Activated T-helper 17 cell treated with anti-CD3 and anti-CD28 coated beads, Interleukin-2, amount 50 U/mL, for 72 hours (primary cell): ENCODE results near the gene TLE1. TPM values are rescaled to one million over a fixed set of nuclear protein-coding genes. Genes with fewer than 3 reads are reported as not detected.

ENCODE experiments used
- ATAC-seq: fragments of 150-1000 bp; cut with Tn5 transposase; replicated peaks from 2 replicates; pipeline ENCODE4 v1.10.0; 2021; ENCODE audit warnings: mild to moderate bottlenecking, moderate library complexity
- H3K27ac Mint-ChIP-seq: one replicate; pipeline ENCODE4 v1.8.0; 2022; ENCODE audit warnings: mixed read lengths
- H3K27me3 Mint-ChIP-seq: one replicate; pipeline ENCODE4 v1.8.0; 2022; ENCODE audit warnings: mixed read lengths
- H3K36me3 Mint-ChIP-seq: one replicate; pipeline ENCODE4 v1.8.0; 2022; ENCODE audit warnings: low read depth, mild to moderate bottlenecking, mixed read lengths
- H3K4me1 Mint-ChIP-seq: one replicate; pipeline ENCODE4 v1.8.0; 2022; ENCODE audit warnings: mixed read lengths
- H3K4me3 Mint-ChIP-seq: one replicate; pipeline ENCODE4 v1.8.0; 2022; ENCODE audit warnings: mild to moderate bottlenecking, mixed read lengths
- H3K9me3 Mint-ChIP-seq: one replicate; pipeline ENCODE4 v1.8.0; 2022; ENCODE audit warnings: mixed read lengths
- total RNA-seq, 2 donors: library from RNA; stranded (reverse); gene quantifications; one replicate each; pipeline ENCODE4 v1.2.3, GENCODE V29; 2022

TLE1 gene
- total RNA-seq, 2 donors from 2014 or later = 0.13 to 0.97 TPM

DNA sequence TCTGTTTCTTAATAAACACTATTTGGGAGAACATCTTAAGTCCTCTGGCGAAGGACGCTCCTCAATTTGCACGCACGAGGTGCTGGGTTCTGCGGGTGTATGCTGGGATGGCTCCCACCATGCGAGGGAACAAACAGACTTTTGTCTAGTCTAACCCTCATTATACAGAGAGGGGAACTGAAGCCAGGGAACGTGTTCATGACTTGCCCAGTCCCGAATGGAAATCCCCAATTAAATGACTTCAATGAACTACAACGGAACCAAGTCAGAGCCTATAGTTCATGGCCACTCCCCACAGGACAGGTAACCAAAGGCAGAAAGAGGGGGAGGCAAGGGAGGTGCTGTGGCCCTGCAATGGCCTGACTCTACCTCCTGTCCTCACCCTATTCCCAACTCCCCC is 9.3 kb downstream of the TLE1 start:
- Mint-ChIP-seq H3K4me3 (no peak overlapping the region), H3K27ac (no peak overlapping the region), H3K27me3 (peaks cover 17% of the 10 kb centered on the region), H3K4me1 (no peaks in the 10 kb centered on the region), H3K36me3 (no peaks in the 10 kb centered on the region), H3K9me3 (peaks cover 3% of the 10 kb centered on the region)
- no peak for ATAC-seq

DNA sequence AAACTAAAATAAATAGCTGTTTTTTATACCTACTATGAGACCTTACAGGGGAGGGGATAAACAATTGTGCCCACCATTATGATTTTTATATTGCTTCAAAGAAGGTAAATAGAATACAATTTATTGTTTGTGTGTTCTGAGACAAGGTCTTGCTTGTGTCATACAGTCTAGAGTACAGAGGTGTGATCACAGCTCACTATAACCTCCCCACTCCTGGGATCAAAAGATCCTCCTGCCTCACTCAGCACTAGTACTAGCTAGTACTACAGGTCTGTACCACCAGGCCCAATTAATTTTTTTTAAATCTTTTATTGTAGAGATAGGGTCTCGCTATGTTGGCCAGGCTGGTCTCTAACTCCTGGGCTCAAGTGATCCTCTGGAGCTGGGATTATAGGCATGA is 11.3 kb downstream of the TLE1 start:
- no peaks in the 10 kb centered on the region for H3K4me1 Mint-ChIP-seq
- H3K27me3 Mint-ChIP-seq = peaks cover 17% of the 10 kb centered on the region
- no peak for ATAC-seq
- no peak overlapping the region for H3K27ac Mint-ChIP-seq
- no peaks in the 10 kb centered on the region for H3K36me3 Mint-ChIP-seq
- no peak overlapping the region for H3K4me3 Mint-ChIP-seq
- H3K9me3 Mint-ChIP-seq = peaks cover 3% of the 10 kb centered on the region

DNA sequence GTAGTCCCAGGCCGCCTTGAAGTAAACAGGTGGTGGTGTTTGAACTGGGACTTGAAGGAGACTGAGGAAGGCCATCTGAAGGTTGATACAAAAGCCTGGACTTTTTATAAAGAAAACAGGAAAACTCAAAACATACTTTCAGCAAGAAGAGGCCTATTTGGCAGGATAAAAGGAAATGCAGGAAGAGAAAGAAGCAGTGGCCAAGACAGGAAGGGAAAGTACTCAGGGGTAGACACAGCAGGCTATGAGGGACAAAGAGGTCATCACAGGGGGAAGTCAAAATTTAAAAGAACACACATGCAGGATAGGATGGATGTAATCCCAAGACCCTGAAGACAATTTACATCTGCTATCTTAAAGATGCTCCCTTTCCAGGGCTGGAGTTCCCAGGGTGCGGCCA is 13.0 kb downstream of the TLE1 start:
- no peaks in the 10 kb centered on the region for H3K36me3 Mint-ChIP-seq
- no peaks in the 10 kb centered on the region for H3K4me1 Mint-ChIP-seq
- H3K9me3 Mint-ChIP-seq = peaks cover 3% of the 10 kb centered on the region
- H3K27ac Mint-ChIP-seq = no peak overlapping the region
- peaks cover 14% of the 10 kb centered on the region for H3K27me3 Mint-ChIP-seq
- no peak for ATAC-seq
- no peak overlapping the region for H3K4me3 Mint-ChIP-seq

DNA sequence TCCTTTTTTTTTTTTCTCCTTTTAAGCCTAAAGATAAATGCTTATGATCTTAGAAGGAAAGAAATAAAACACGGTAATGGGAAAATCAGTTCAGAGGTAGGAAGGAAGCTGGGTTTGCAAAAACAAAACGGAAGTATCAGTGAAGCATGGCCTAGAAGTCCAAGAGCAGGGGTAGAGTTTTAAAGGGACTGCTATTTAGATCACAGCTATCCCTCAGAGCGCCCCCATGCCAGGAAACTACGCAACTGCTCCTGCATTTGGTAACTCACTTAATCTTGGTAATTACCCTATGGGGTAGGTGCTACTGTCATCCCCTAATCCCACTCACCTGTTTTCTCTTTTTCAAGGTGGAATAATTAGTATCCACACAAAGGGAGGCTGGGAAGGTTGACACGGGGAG is 16.0 kb downstream of the TLE1 start:
- ATAC-seq = no peak
- peaks cover 3% of the 10 kb centered on the region for H3K9me3 Mint-ChIP-seq
- peaks cover 5% of the 10 kb centered on the region for H3K27me3 Mint-ChIP-seq
- no peaks in the 10 kb centered on the region for H3K36me3 Mint-ChIP-seq
- no peak overlapping the region for H3K27ac Mint-ChIP-seq
- no peaks in the 10 kb centered on the region for H3K4me1 Mint-ChIP-seq
- H3K4me3 Mint-ChIP-seq = no peak overlapping the region

DNA sequence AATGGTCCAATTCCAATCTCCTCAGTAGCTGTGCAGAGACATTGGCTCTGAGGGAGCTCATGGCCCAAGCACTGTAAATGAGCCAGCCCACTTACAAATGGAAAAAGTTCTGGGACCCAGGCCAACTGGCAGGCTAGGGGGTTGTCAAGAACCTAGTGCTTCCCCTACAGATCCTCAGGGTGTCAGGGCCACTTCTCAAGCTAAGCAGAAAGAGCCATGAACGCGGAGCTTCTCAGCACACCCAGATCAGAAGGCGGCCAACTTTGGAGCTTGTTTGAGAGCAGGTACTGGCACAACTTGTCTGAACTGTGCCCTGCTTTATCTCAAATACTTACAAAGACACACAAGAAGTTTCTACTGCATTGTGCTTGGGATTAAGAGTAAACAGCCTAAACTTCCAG is 17.5 kb downstream of the TLE1 start:
- Mint-ChIP-seq H3K9me3 (peaks cover 3% of the 10 kb centered on the region), H3K27ac (no peak overlapping the region), H3K27me3 (peaks cover 5% of the 10 kb centered on the region), H3K36me3 (no peaks in the 10 kb centered on the region), H3K4me3 (no peak overlapping the region), H3K4me1 (no peaks in the 10 kb centered on the region)
- ATAC-seq = no peak

DNA sequence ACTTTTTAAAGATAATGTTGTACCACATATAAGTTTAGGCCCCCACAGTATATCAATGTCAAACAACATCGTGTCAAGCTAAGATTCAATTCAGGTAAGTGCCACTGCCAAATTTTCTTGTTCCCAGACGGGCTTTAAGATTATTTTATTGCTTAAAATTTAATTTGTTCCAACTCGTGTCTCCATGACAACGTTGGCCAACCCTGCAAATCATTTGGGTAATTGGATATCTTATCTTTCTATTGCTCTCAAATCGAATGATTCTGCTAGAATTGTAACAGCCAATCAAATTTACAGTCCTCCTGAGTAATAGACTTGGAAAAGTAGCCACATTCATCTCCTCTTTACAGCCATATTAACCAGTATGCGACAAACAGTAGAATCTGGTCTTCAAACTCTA is 19.5 kb downstream of the TLE1 start:
- Mint-ChIP-seq H3K27me3 (no peaks in the 10 kb centered on the region), H3K27ac (no peak overlapping the region), H3K9me3 (no peaks in the 10 kb centered on the region), H3K4me1 (no peaks in the 10 kb centered on the region), H3K4me3 (no peak overlapping the region), H3K36me3 (no peaks in the 10 kb centered on the region)
- ATAC-seq = no peak

DNA sequence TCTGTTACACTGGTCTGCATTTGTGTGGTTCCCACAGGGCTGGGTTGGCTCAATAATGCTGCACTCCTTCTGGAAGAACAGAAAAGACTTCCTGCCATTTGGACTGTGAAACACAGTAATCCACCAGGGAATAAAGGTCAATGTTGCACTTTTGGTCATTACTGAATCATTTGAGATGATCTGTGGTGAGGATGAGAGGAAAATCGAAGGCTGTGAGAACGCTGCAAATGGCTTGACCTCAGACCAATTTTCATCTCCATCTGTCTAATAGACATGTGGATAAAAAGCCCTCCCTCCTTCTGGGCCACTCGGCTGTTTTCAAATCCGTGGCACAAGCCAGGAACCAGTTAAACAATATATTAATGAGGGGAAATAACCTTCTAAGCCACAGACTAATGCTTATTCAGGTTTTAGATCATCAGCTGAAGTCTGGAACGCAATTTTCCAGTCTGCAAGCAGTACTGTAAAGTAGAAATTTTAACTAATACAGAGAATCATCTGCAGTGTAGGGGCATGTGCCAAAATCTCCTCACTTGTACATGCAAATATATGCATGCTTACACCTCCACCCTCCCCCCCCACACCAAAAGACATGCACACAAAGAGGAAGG is 20.2 kb downstream of the TLE1 start:
- Mint-ChIP-seq H3K27ac (no peak overlapping the region), H3K9me3 (no peaks in the 10 kb centered on the region), H3K36me3 (no peaks in the 10 kb centered on the region), H3K4me1 (no peaks in the 10 kb centered on the region), H3K4me3 (no peak overlapping the region), H3K27me3 (no peaks in the 10 kb centered on the region)
- ATAC-seq = no peak

DNA sequence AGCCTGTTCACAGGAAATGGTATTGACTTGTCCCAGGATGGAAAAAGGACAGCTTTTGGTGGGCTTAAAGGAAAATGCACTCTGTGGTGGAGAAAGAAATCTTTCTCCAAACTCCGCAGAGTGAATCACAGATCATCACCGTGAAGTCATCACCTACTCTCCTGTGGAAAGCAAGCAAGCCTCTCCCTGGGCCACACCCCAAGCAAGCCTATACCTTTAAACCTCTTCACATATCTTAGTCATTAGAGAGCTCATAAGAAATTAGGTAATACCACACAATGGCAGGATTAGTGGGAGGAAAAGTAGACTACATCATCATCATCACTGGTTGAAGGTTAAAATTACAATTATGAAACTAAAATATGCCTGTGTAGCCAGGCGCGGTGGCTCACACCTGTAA is 23.2 kb downstream of the TLE1 start:
- Mint-ChIP-seq H3K36me3 (no peaks in the 10 kb centered on the region), H3K9me3 (no peaks in the 10 kb centered on the region), H3K4me1 (no peaks in the 10 kb centered on the region), H3K27ac (no peak overlapping the region), H3K27me3 (no peaks in the 10 kb centered on the region), H3K4me3 (no peak overlapping the region)
- no peak for ATAC-seq

DNA sequence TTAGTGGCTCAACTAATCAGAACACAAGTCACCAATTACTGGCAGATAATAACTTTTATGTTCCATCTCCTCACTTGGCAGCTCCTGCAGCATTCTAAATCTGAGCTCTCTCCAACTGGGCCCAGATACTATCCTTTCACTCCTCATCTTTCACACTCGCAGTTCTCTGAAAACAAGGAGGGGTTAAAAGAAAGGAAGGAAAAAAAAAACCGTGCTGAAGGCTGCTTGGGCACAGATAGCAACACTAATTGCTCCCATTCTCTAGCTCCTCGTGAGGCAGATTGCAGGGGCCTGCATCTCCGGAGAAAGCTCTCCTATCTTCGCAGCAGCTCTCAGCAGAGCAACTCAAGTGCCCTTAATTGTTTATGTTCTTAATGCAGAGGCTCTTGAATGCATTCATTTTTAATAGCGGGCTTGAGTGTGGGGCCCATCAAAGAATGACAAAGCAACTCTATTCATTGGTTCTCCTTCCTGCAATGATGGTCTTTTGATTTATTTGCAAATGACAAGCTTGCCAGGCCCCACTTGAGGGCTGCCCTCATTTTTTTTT is 23.9 kb downstream of the TLE1 start:
- no peak overlapping the region for H3K4me3 Mint-ChIP-seq
- H3K27me3 Mint-ChIP-seq = no peaks in the 10 kb centered on the region
- ATAC-seq = no peak

DNA sequence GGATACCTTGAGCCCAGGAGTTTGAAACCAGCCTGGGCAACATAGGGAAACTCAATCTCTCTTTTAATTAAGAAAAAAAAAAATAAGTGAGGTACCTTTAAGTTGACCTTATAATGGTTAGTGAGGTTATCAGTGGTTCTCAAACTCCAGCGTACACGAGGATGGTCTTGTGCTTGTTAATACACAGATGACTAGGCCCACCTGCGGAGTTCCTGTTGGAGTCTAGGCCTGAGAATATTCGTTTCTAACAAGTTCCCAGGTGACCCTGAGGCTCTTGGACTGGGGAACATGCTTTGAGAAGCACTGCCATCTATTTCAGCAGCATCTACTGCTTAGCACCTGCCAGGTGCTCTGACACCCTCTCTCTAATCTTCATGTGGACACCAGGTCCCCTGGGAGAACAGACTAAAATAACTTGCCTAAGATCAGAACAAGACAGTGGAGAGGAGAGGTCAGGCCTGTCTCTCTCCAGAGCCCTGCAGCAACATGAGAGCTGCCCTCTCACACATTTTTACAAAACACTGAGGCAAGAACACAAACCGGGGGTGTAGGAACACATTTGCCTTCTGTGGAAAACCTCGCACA is 24.6 kb downstream of the TLE1 start:
- no peaks in the 10 kb centered on the region for H3K9me3 Mint-ChIP-seq
- ATAC-seq = no peak
- H3K4me1 Mint-ChIP-seq = no peaks in the 10 kb centered on the region
- H3K27me3 Mint-ChIP-seq = no peaks in the 10 kb centered on the region
- no peaks in the 10 kb centered on the region for H3K36me3 Mint-ChIP-seq
- no peak overlapping the region for H3K27ac Mint-ChIP-seq
- no peak overlapping the region for H3K4me3 Mint-ChIP-seq

More for the DNA sequence above, 23.9 kb downstream of the TLE1 start:
- Mint-ChIP-seq H3K9me3 (no peaks in the 10 kb centered on the region), H3K36me3 (no peaks in the 10 kb centered on the region), H3K27ac (no peak overlapping the region), H3K4me1 (no peaks in the 10 kb centered on the region)

DNA sequence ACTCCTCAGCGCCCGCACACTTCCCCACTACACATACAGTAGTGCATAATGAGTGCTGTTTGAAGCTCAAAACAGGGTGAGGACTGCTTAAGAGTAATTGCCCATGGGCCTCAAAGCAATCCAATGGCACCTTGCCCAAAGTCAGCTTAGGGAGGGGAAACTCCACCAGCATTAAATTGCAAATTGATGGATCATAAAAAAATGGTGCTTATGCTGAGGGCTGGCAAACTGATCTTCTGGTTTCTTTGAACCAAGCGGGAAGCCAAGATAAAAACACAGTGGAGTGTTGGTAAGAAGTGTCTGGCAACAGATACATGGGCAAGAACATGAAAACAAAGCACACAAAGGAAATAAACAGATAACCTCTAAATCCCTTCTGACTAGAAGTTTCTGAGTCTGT is 28.0 kb downstream of the TLE1 start:
- Mint-ChIP-seq H3K36me3 (no peaks in the 10 kb centered on the region), H3K4me3 (no peak overlapping the region), H3K27ac (no peak overlapping the region), H3K27me3 (no peaks in the 10 kb centered on the region), H3K4me1 (no peaks in the 10 kb centered on the region), H3K9me3 (no peaks in the 10 kb centered on the region)
- no peak for ATAC-seq

DNA sequence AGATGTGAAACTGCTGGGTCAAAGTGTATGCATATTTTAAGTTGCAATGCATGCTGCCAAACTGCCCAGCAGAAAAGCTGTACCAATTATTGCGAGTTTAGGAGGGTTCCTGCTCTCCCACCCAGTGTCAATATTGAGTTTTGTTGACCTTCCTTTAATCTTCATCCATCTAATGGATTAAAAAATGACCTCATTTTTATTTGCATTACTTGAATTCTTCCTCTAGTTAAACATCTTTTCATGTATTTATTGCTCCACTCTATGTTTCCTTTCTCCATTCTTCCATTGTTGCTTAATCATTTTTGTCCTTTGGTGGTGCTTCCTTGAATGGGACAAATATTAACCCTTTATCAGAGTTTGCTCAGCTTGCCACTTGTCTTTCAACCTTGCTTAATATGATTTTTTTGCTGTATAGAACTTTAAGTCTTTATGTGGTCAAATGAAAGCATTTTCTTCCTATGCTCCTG is 32.4 kb downstream of the TLE1 start:
- no peak for ATAC-seq
- Mint-ChIP-seq H3K9me3 (no peaks in the 10 kb centered on the region), H3K4me3 (no peak overlapping the region), H3K36me3 (no peaks in the 10 kb centered on the region), H3K27ac (no peak overlapping the region), H3K4me1 (no peaks in the 10 kb centered on the region), H3K27me3 (no peaks in the 10 kb centered on the region)

DNA sequence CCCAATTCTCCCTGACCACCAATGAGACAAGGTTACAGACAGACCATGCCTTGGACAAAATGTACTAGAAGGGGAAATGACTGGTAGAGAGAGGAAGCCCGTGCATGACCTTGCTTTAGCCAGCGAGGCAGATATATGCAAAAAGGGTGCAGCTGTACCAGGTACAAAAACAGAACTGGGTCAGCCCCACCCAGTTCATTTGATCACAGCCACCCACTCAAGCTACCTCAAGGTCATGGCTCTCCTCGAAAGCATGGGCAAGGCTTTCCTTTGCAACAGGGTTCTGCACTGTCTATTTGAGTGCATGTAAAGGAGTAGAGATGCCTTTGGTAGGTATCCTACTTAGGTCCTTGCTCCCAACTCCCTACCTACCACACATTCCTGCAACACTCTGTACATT is 33.3 kb downstream of the TLE1 start:
- Mint-ChIP-seq H3K36me3 (no peaks in the 10 kb centered on the region), H3K9me3 (no peaks in the 10 kb centered on the region), H3K4me3 (no peak overlapping the region), H3K27ac (no peak overlapping the region), H3K27me3 (no peaks in the 10 kb centered on the region), H3K4me1 (no peaks in the 10 kb centered on the region)
- ATAC-seq = peak; percentile 35

DNA sequence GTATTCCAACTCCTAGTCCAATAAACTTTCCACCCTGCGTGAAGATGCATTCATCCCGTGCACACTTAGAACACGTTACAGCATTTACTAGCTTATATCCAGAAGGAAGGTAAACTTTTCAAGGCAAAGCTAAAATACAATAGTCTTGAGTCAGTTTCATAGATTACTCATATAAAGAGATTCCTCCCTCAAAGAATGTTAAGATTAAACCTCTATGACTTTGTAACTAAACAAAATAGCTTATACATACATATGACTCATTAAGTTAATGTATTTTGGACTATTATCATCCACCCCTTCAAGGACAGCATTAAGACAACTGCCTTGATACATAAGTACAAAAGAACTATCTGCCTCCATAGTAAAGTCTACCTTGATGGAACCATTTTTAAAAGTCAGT is 36.1 kb downstream of the TLE1 start:
- ATAC-seq = no peak
- Mint-ChIP-seq H3K36me3 (no peaks in the 10 kb centered on the region), H3K4me1 (no peaks in the 10 kb centered on the region), H3K27ac (no peak overlapping the region), H3K27me3 (no peaks in the 10 kb centered on the region), H3K4me3 (no peak overlapping the region), H3K9me3 (no peaks in the 10 kb centered on the region)

DNA sequence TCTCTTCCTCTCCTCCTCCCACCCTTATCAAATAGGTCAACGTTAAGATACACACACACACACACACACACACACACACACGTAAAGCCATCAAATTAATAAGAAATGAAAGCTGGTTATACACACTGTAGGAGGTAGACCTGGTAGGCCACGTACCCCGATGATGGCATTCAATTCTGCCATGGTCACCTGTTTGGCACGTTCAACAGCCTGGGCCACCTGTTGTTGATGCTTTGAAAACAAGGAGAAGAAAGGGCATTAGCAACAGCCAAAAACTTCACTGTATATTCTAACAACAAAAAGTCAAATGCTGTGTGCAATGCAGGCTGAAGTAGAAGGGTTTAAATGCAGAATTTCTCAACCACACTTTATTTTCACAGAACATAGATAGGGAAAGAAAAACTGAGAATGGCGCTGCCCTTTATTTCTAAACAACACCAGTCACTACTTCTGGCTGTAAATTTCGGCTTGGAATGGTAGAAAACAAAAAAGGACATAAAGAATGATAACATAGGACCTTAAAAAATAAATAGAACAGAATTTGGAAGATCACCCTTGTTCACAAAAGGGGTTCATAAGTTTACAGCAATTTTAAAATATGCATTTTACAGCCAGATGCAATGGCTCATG is 37.2 kb downstream of the TLE1 start:
- Mint-ChIP-seq H3K4me1 (no peaks in the 10 kb centered on the region), H3K9me3 (no peaks in the 10 kb centered on the region), H3K27ac (no peak overlapping the region), H3K27me3 (no peaks in the 10 kb centered on the region), H3K4me3 (no peak overlapping the region), H3K36me3 (no peaks in the 10 kb centered on the region)
- no peak for ATAC-seq
